Activated T-cell treated with anti-CD3 and anti-CD28 coated beads, Interleukin-2, amount 50 U/mL, for 24 hours (primary cell): Measurements from ENCODE around the gene TBCA.

ENCODE experiments used
- DNase-seq: peaks from one replicate; pipeline ENCODE4 v3.0.0-alpha.2; 2020
- H3K27ac Mint-ChIP-seq: 2 replicates; pipeline ENCODE4 v1.8.0; 2020; ENCODE audit warnings: mild to moderate bottlenecking, mixed read lengths
- H3K27me3 Mint-ChIP-seq: 2 replicates; pipeline ENCODE4 v1.8.0; 2020; ENCODE audit warnings: mixed read lengths
- H3K36me3 Mint-ChIP-seq: 2 replicates; pipeline ENCODE4 v1.8.0; 2020; ENCODE audit warnings: low read depth, mixed read lengths
- H3K4me1 Mint-ChIP-seq: 2 replicates; pipeline ENCODE4 v1.8.0; 2020; ENCODE audit warnings: low read depth, mixed read lengths
- H3K4me3 Mint-ChIP-seq: 2 replicates; pipeline ENCODE4 v1.8.0; 2020; ENCODE audit warnings: mild to moderate bottlenecking, moderate library complexity, mixed read lengths
- H3K9me3 Mint-ChIP-seq: 2 replicates; pipeline ENCODE4 v1.8.0; 2020; ENCODE audit warnings: mixed read lengths

Gene TBCA

GRCh38 chr5:77778398-77778797, 2.3 kb upstream of the TBCA start:
- Mint-ChIP-seq H3K27ac (no peak overlapping the region), H3K36me3 (peaks cover 23% of the 10 kb centered on the region), H3K4me1 (peaks cover 33% of the 10 kb centered on the region), H3K9me3 (no peaks in the 10 kb centered on the region), H3K27me3 (no peaks in the 10 kb centered on the region), H3K4me3 (no peak overlapping the region)
- no peak for DNase-seq

- H3K4me1 Mint-ChIP-seq = peaks cover 38% of the 10 kb centered on the region
- H3K36me3 Mint-ChIP-seq = peaks cover 28% of the 10 kb centered on the region
- no peak overlapping the region for H3K4me3 Mint-ChIP-seq
- H3K27me3 Mint-ChIP-seq = no peaks in the 10 kb centered on the region
- H3K9me3 Mint-ChIP-seq = no peaks in the 10 kb centered on the region
- H3K27ac Mint-ChIP-seq = no peak overlapping the region
- no peak for DNase-seq
Measured at GRCh38 chr5:77777911-77778310, 1.8 kb upstream of the TBCA start.

- Mint-ChIP-seq H3K4me3 (no peak overlapping the region), H3K4me1 (peaks cover 41% of the 10 kb centered on the region), H3K9me3 (no peaks in the 10 kb centered on the region), H3K27ac (peak overlapping the region; percentile 41), H3K36me3 (peaks cover 31% of the 10 kb centered on the region), H3K27me3 (no peaks in the 10 kb centered on the region)
- DNase-seq = no peak
Measured at GRCh38 chr5:77777281-77777892, 1.2 kb upstream of the TBCA start.

- H3K27ac Mint-ChIP-seq = peak overlapping the region; percentile 97
- no peak for DNase-seq
- peaks cover 37% of the 10 kb centered on the region for H3K36me3 Mint-ChIP-seq
- H3K4me1 Mint-ChIP-seq = peaks cover 47% of the 10 kb centered on the region
- no peaks in the 10 kb centered on the region for H3K27me3 Mint-ChIP-seq
- no peaks in the 10 kb centered on the region for H3K9me3 Mint-ChIP-seq
- H3K4me3 Mint-ChIP-seq = peak overlapping the region; percentile 93
Measured at GRCh38 chr5:77776554-77777206, 541 bp upstream of the TBCA start.

GRCh38 chr5:77774981-77775789, 954 bp downstream of the TBCA start:
- no peak for DNase-seq
- peak overlapping the region; percentile 93 for H3K4me3 Mint-ChIP-seq
- H3K27me3 Mint-ChIP-seq = no peaks in the 10 kb centered on the region
- peaks cover 61% of the 10 kb centered on the region for H3K4me1 Mint-ChIP-seq
- no peaks in the 10 kb centered on the region for H3K9me3 Mint-ChIP-seq
- peak overlapping the region; percentile 97 for H3K27ac Mint-ChIP-seq
- H3K36me3 Mint-ChIP-seq = peaks cover 51% of the 10 kb centered on the region

- no peaks in the 10 kb centered on the region for H3K27me3 Mint-ChIP-seq
- no peak for DNase-seq
- peak overlapping the region; percentile 93 for H3K4me3 Mint-ChIP-seq
- H3K4me1 Mint-ChIP-seq = peaks cover 68% of the 10 kb centered on the region
- peak overlapping the region; percentile 16 for H3K27ac Mint-ChIP-seq
- H3K9me3 Mint-ChIP-seq = no peaks in the 10 kb centered on the region
- H3K36me3 Mint-ChIP-seq = peaks cover 61% of the 10 kb centered on the region
Measured at GRCh38 chr5:77773734-77774280, 2.3 kb downstream of the TBCA start.

- Mint-ChIP-seq H3K9me3 (no peaks in the 10 kb centered on the region), H3K4me3 (peak overlapping the region; percentile 93)
Measured at GRCh38 chr5:77772729-77773128, 3.4 kb downstream of the TBCA start.

GRCh38 chr5:77771452-77771851, 4.7 kb downstream of the TBCA start:
- no peak overlapping the region for H3K4me3 Mint-ChIP-seq
- no peaks in the 10 kb centered on the region for H3K9me3 Mint-ChIP-seq
- no peak for DNase-seq
- peaks cover 71% of the 10 kb centered on the region for H3K4me1 Mint-ChIP-seq
- H3K27ac Mint-ChIP-seq = peak overlapping the region; percentile 46
- H3K27me3 Mint-ChIP-seq = no peaks in the 10 kb centered on the region
- peaks cover 83% of the 10 kb centered on the region for H3K36me3 Mint-ChIP-seq

More at GRCh38 chr5:77772729-77773128, 3.4 kb downstream of the TBCA start:
- peaks cover 71% of the 10 kb centered on the region for H3K36me3 Mint-ChIP-seq
- no peaks in the 10 kb centered on the region for H3K27me3 Mint-ChIP-seq
- no peak for DNase-seq
- no peak overlapping the region for H3K27ac Mint-ChIP-seq
- H3K4me1 Mint-ChIP-seq = peaks cover 71% of the 10 kb centered on the region

GRCh38 chr5:77770293-77771005, 5.7 kb downstream of the TBCA start:
- Mint-ChIP-seq H3K9me3 (no peaks in the 10 kb centered on the region), H3K4me3 (no peak overlapping the region), H3K4me1 (peaks cover 74% of the 10 kb centered on the region), H3K27me3 (no peaks in the 10 kb centered on the region), H3K27ac (no peak overlapping the region), H3K36me3 (peaks cover 86% of the 10 kb centered on the region)
- no peak for DNase-seq

GRCh38 chr5:77768978-77769377, 7.2 kb downstream of the TBCA start:
- Mint-ChIP-seq H3K9me3 (no peaks in the 10 kb centered on the region), H3K36me3 (peaks cover 82% of the 10 kb centered on the region), H3K4me1 (peaks cover 66% of the 10 kb centered on the region), H3K27me3 (no peaks in the 10 kb centered on the region), H3K4me3 (no peak overlapping the region), H3K27ac (peak overlapping the region; percentile 17)
- DNase-seq = no peak

GRCh38 chr5:77767301-77767700, 8.8 kb downstream of the TBCA start:
- H3K4me3 Mint-ChIP-seq = no peak overlapping the region
- DNase-seq = no peak
- no peak overlapping the region for H3K27ac Mint-ChIP-seq
- H3K4me1 Mint-ChIP-seq = peaks cover 52% of the 10 kb centered on the region
- H3K36me3 Mint-ChIP-seq = peaks cover 80% of the 10 kb centered on the region
- H3K27me3 Mint-ChIP-seq = no peaks in the 10 kb centered on the region
- H3K9me3 Mint-ChIP-seq = no peaks in the 10 kb centered on the region

- no peak for DNase-seq
- Mint-ChIP-seq H3K36me3 (peaks cover 74% of the 10 kb centered on the region), H3K27ac (no peak overlapping the region), H3K27me3 (no peaks in the 10 kb centered on the region), H3K4me1 (peaks cover 43% of the 10 kb centered on the region), H3K9me3 (peaks cover 4% of the 10 kb centered on the region), H3K4me3 (no peak overlapping the region)
Measured at GRCh38 chr5:77761606-77762005, 14.5 kb downstream of the TBCA start.

- H3K27me3 Mint-ChIP-seq = no peaks in the 10 kb centered on the region
- H3K9me3 Mint-ChIP-seq = peaks cover 4% of the 10 kb centered on the region
- peaks cover 65% of the 10 kb centered on the region for H3K36me3 Mint-ChIP-seq
- H3K4me3 Mint-ChIP-seq = no peak overlapping the region
- no peak overlapping the region for H3K27ac Mint-ChIP-seq
- H3K4me1 Mint-ChIP-seq = peaks cover 43% of the 10 kb centered on the region
- no peak for DNase-seq
Measured at GRCh38 chr5:77758141-77758938, 17.8 kb downstream of the TBCA start.
